ENCODE measurements around the gene MAP4K5. TPM values are rescaled to one million over a fixed set of nuclear protein-coding genes. Genes with fewer than 3 reads are reported as not detected.

Gene MAP4K5
- polyA plus RNA-seq, 3 donors, result 5.0 to 9.1 (median 7.7) TPM

DNA sequence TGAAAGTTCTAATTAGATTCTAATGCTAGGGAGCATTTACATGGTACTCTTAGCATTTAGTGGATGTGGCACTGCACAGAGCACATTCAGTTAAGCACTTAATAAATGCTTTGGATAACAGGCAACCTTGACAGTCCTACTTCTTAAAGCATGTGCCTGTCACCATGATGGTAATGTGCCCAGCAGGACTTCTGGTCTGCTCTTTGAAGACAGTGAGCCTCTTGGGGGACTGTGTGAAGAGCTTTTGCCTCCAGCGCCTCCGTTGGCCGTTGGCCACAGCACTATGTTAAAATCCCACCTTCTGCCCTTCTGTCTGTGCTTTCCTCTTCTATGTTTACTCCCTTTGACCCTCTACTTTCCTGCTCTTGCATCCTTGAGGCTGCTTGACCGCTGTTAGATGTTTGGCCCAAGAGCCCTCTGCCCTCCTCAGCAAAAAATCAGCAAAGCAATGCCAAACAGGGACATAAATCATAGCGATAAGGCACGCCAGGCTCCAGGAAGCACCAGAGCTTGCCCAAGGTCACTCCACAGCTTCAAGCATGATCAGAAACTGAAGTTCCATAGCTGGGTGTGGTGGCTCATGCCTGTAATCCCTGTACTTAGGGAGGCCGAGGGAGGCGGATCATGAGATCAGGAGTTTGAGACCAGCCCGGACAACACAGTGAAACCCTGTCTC is 144.0 kb downstream of the MAP4K5 start:
- WGBS (ENCODE audit: insufficient coverage), result 84% methylated on average over 6 of the region's 9 CpGs
- H3K79me2 ChIP-seq (ENCODE audit: insufficient read depth, low read length), result no peaks in the 10 kb centered on the region
- no peaks in the 10 kb centered on the region for H3K9me3 Mint-ChIP-seq
- intact Hi-C loops (cut with micrococcal nuclease), result no loop called here
- TF ChIP-seq, protein P1, sequence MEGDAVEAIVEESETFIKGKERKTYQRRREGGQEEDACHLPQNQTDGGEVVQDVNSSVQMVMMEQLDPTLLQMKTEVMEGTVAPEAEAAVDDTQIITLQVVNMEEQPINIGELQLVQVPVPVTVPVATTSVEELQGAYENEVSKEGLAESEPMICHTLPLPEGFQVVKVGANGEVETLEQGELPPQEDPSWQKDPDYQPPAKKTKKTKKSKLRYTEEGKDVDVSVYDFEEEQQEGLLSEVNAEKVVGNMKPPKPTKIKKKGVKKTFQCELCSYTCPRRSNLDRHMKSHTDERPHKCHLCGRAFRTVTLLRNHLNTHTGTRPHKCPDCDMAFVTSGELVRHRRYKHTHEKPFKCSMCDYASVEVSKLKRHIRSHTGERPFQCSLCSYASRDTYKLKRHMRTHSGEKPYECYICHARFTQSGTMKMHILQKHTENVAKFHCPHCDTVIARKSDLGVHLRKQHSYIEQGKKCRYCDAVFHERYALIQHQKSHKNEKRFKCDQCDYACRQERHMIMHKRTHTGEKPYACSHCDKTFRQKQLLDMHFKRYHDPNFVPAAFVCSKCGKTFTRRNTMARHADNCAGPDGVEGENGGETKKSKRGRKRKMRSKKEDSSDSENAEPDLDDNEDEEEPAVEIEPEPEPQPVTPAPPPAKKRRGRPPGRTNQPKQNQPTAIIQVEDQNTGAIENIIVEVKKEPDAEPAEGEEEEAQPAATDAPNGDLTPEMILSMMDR (IDR thresholded peaks at IDR 0.05), result no peak
- H3K36me3 Mint-ChIP-seq, result no peaks in the 10 kb centered on the region
- H3K27me3 Mint-ChIP-seq (ENCODE audit: low read depth in 3 of 3), result peaks cover 0 to 2% (median 0%) of the 10 kb centered on the region in 3 donors
- DNase-seq, result no peak
- no peaks in the 10 kb centered on the region for H3K4me1 Mint-ChIP-seq
- no peak overlapping the region for H3K4me3 Mint-ChIP-seq
- H3K4me3 ChIP-seq (replicated peaks in 1 of 3; ENCODE audit: low read depth in 2 of 3, low read length in 3 of 3), result no peak overlapping the region
- H3K27ac Mint-ChIP-seq, result no peak overlapping the region
- H3K36me3 ChIP-seq (replicated peaks in 1 of 2; ENCODE audit: control insufficient read depth in 1 of 2, insufficient read depth in 2 of 2, low read length in 2 of 2), result no peaks in the 10 kb centered on the region
- H3K4me1 ChIP-seq (ENCODE audit: control insufficient read depth in 1 of 2, insufficient read depth in 2 of 2, low read length in 2 of 2), result no peaks in the 10 kb centered on the region
- no peak overlapping the region for H3K9ac ChIP-seq (ENCODE audit: insufficient read depth, low read length, poor library complexity, severe bottlenecking)
- no peak overlapping the region for H2AFZ ChIP-seq (ENCODE audit: insufficient read depth, low read depth, low read length, poor library complexity, severe bottlenecking)
- no peak overlapping the region for H3K27ac ChIP-seq (ENCODE audit: low read depth in 1 of 2, low read length in 2 of 2)
- no peak overlapping the region for H3K4me2 ChIP-seq (replicated peaks; ENCODE audit: extremely low read depth, low read length, poor library complexity, severe bottlenecking)
- no peaks in the 10 kb centered on the region for H3K9me3 ChIP-seq (replicated peaks in 1 of 2; ENCODE audit: control insufficient read depth in 1 of 2, insufficient read depth in 1 of 2, low read length in 2 of 2)
- H3K27me3 ChIP-seq (ENCODE audit: control insufficient read depth in 2 of 2, insufficient read depth in 2 of 2, low read length in 2 of 2), result no peaks in the 10 kb centered on the region
- H4K20me1 ChIP-seq (ENCODE audit: insufficient read depth, low read length), result no peaks in the 10 kb centered on the region

DNA sequence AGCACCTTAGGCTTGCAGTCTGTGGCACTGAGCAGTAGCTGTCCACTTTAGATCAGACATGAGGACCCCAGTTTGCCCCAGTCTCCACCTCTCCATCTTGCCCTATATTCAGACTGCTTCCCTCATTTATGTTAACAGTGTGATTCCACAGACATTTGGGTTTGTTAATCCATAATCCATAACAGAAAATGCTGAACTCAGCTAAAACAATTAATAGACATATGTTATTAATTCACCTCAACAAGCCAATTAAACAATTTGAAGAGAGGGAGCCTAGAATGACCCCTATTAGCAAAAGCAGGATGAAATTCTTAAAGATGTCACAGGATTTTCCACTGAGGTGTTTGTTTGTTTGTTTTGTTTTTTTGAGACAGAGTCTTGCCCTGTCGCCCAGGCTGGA is 144.8 kb downstream of the MAP4K5 start:
- WGBS (ENCODE audit: insufficient coverage), result 100% methylated on average over 1 of the region's 1 CpG
- H3K4me3 Mint-ChIP-seq, result no peak overlapping the region
- Histone ChIP-seq H3K4me3 (replicated peaks in 1 of 3; ENCODE audit: low read depth in 2 of 3, low read length in 3 of 3) (no peak overlapping the region), H3K27me3 (ENCODE audit: control insufficient read depth in 2 of 2, insufficient read depth in 2 of 2, low read length in 2 of 2) (no peaks in the 10 kb centered on the region), H3K79me2 (ENCODE audit: insufficient read depth, low read length) (no peaks in the 10 kb centered on the region), H3K4me1 (ENCODE audit: control insufficient read depth in 1 of 2, insufficient read depth in 2 of 2, low read length in 2 of 2) (no peaks in the 10 kb centered on the region), H3K9ac (ENCODE audit: insufficient read depth, low read length, poor library complexity, severe bottlenecking) (no peak overlapping the region), H3K9me3 (replicated peaks in 1 of 2; ENCODE audit: control insufficient read depth in 1 of 2, insufficient read depth in 1 of 2, low read length in 2 of 2) (no peaks in the 10 kb centered on the region), H3K36me3 (replicated peaks in 1 of 2; ENCODE audit: control insufficient read depth in 1 of 2, insufficient read depth in 2 of 2, low read length in 2 of 2) (no peaks in the 10 kb centered on the region), H3K4me2 (replicated peaks; ENCODE audit: extremely low read depth, low read length, poor library complexity, severe bottlenecking) (no peak overlapping the region), H3K27ac (ENCODE audit: low read depth in 1 of 2, low read length in 2 of 2) (no peak overlapping the region), H2AFZ (ENCODE audit: insufficient read depth, low read depth, low read length, poor library complexity, severe bottlenecking) (no peak overlapping the region), H4K20me1 (ENCODE audit: insufficient read depth, low read length) (no peaks in the 10 kb centered on the region)
- no peaks in the 10 kb centered on the region for H3K9me3 Mint-ChIP-seq
- no peaks in the 10 kb centered on the region for H3K36me3 Mint-ChIP-seq
- intact Hi-C loops (cut with micrococcal nuclease), result no loop called here
- TF ChIP-seq, protein P1 (IDR thresholded peaks at IDR 0.05), result no peak
- peaks cover 0 to 2% (median 0%) of the 10 kb centered on the region in 3 donors for H3K27me3 Mint-ChIP-seq (ENCODE audit: low read depth in 3 of 3)
- H3K27ac Mint-ChIP-seq, result no peak overlapping the region
- H3K4me1 Mint-ChIP-seq, result no peaks in the 10 kb centered on the region
- DNase-seq, result no peak

Measured in CD14-positive monocyte (primary cell).